Activated CD4-positive, alpha-beta T cell treated with anti-CD3 and anti-CD28 coated beads for 36 hours (primary cell): Measurements from ENCODE around the gene SERPINB13. TPM values are rescaled to one million over a fixed set of nuclear protein-coding genes. Genes with fewer than 3 reads are reported as not detected.

Experiments used
- ATAC-seq: fragments of 200-7000 bp; cut with Tn5 transposase; one replicate; pipeline ENCODE4 v1.10.0; 2021; ENCODE audit warnings: mild to moderate bottlenecking, moderate library complexity
- CTCF ChIA-PET: fragments of 350-600 bp; sonication (Branson Sonifier 250); formaldehyde crosslinking; loops from one replicate; lab custom pipeline; 2021; ENCODE audit warnings: antibody characterized with exemption; lab: Charles Lee
- POLR2A ChIA-PET: fragments of 350-600 bp; sonication (Branson Sonifier 250); formaldehyde crosslinking; loops from one replicate; lab custom pipeline; 2021; ENCODE audit warnings: antibody characterized with exemption, inconsistent platforms; lab: Charles Lee
- DNase-seq: peaks from one replicate; pipeline ENCODE4 v3.0.0-alpha.2; 2020
- H3K27ac Mint-ChIP-seq: one replicate; pipeline ENCODE4 v1.8.0; 2021; ENCODE audit warnings: mixed read lengths
- H3K27me3 Mint-ChIP-seq: one replicate; pipeline ENCODE4 v1.8.0; 2021; ENCODE audit warnings: mixed read lengths
- H3K36me3 Mint-ChIP-seq: one replicate; pipeline ENCODE4 v1.8.0; 2021; ENCODE audit warnings: low read depth, mixed read lengths
- H3K4me1 Mint-ChIP-seq: one replicate; pipeline ENCODE4 v1.8.0; 2021; ENCODE audit warnings: mixed read lengths
- H3K4me3 Mint-ChIP-seq: one replicate; pipeline ENCODE4 v1.8.0; 2021; ENCODE audit warnings: mild to moderate bottlenecking, moderate library complexity, mixed read lengths
- H3K9me3 Mint-ChIP-seq: one replicate; pipeline ENCODE4 v1.8.0; 2021; ENCODE audit warnings: low read depth, mixed read lengths
- intact Hi-C, 2 experiments: fragments of 100-400 bp; cut with DNase I in 1 of 2; cut with micrococcal nuclease in 1 of 2; formaldehyde crosslinking; loops; one replicate each; pipeline versions ENCODE4 v1.14.2 to v1.15.1; 2022 to 2024; cut with DNase I, micrococcal nuclease
- total RNA-seq, 2 experiments: library from RNA; stranded (reverse); gene quantifications; one replicate each; pipeline ENCODE4 v1.2.3, GENCODE V29; 2021

Gene SERPINB13
- total RNA-seq, 2 experiments from 2014 or later: not detected

DNA sequence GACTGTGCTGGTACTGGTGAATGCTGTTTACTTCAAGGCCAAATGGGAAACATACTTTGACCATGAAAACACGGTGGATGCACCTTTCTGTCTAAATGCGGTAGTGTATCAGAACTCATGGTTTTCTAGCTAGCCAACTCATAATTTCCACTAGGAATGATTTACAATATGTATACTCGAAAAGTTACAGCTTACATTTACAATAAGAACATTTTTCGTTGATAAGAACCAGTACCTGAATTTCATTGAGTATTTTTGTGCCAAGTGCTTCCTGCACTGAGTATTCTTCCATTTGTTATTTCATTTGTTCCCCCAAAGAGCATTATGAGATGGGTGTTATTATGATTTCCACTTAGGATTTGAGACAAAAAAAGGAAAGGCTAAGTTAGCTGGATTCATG lies 23.1 kb upstream of the SERPINB13 start:
- ATAC-seq: no peak
- Mint-ChIP-seq H3K4me3 (no peak overlapping the region), H3K4me1 (no peaks in the 10 kb centered on the region), H3K9me3 (no peaks in the 10 kb centered on the region), H3K27me3 (peaks cover 6% of the 10 kb centered on the region), H3K36me3 (no peaks in the 10 kb centered on the region), H3K27ac (no peak overlapping the region)
- ChIA-PET CTCF (interaction anchor here (0.7 kb wide), 1 partner anchor 47 kb away, joined by 3 read pairs; no protein-coding TSS in a partner anchor), POLR2A (no interaction called here)
- no peak for DNase-seq
- intact Hi-C loops: no loop called here

- H3K36me3 Mint-ChIP-seq: no peaks in the 10 kb centered on the region
- no peaks in the 10 kb centered on the region for H3K4me1 Mint-ChIP-seq
- no peak for ATAC-seq
- DNase-seq: no peak
- intact Hi-C loops: no loop called here
- H3K4me3 Mint-ChIP-seq: no peak overlapping the region
- CTCF ChIA-PET: interaction anchor here (0.7 kb wide), 1 partner anchor 48 kb away, joined by 3 read pairs; no protein-coding TSS in a partner anchor
- peaks cover 8% of the 10 kb centered on the region for H3K27me3 Mint-ChIP-seq
- no peak overlapping the region for H3K27ac Mint-ChIP-seq
- H3K9me3 Mint-ChIP-seq: no peaks in the 10 kb centered on the region
- POLR2A ChIA-PET: no interaction called here
Observed at GRCh38 chr18:63564561-63564960, 22.6 kb upstream of the SERPINB13 start.

GRCh38 chr18:63567276-63567675 lies 19.9 kb upstream of the SERPINB13 start:
- intact Hi-C loops: no loop called here
- Mint-ChIP-seq H3K4me3 (no peak overlapping the region), H3K27me3 (peaks cover 13% of the 10 kb centered on the region), H3K4me1 (no peaks in the 10 kb centered on the region), H3K36me3 (no peaks in the 10 kb centered on the region), H3K27ac (no peak overlapping the region), H3K9me3 (no peaks in the 10 kb centered on the region)
- ChIA-PET CTCF (interaction anchor here (1.1 to 1.9 kb wide), 2 partner anchors 49 to 51 kb away, joined by 4 to 5 read pairs; no protein-coding TSS in a partner anchor), POLR2A (no interaction called here)
- DNase-seq: no peak
- no peak for ATAC-seq

DNA sequence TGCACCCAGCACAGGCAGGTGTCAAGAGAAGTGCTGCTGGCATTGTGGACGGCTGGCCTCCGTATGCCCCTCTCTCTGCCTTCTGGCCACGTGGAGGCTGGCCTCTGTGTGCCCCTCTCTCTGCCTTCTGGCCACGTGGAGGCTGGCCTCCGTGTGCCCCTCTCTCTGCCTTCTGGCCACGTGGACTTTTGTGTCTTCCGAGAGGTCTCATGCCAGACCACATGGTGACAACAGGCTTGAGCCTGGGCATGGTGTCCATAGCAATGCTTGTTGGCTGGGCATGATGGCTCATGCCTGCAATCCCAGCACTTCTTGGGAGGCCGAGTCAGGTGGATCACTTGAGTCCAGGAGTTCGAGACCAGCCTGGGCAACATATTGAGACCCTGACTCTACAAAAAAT lies 19.3 kb upstream of the SERPINB13 start:
- Mint-ChIP-seq H3K36me3 (no peaks in the 10 kb centered on the region), H3K27me3 (peaks cover 16% of the 10 kb centered on the region), H3K4me1 (no peaks in the 10 kb centered on the region), H3K9me3 (no peaks in the 10 kb centered on the region), H3K4me3 (no peak overlapping the region), H3K27ac (no peak overlapping the region)
- CTCF ChIA-PET: interaction anchor here (1.0 to 1.9 kb wide), 2 partner anchors 11 to 50 kb away, joined by 5 read pairs; no protein-coding TSS in a partner anchor
- no peak for DNase-seq
- intact Hi-C loops: no loop called here
- POLR2A ChIA-PET: interaction anchor here (0.7 kb wide), 1 partner anchor 1640 kb away, joined by 4 read pairs; no protein-coding TSS in a partner anchor
- no peak for ATAC-seq

DNA sequence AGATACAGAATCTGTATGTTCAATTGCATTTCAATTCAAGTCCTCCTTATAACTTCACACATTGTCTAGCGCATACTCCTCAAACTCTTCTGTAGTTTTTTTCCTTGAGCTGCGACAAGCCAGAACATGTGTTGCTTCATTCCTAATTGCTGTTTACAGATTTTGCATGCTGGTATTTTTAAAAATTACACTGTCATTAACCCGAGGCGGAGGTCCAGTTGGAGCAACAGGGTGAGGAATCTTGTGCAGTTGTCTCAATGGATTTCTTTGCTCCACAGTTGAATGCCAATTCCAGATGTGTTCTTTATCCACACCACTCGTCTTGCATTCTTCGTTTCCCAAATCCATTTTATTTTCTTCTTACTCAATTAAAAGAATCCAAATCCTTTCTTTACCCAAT lies 16.4 kb upstream of the SERPINB13 start:
- DNase-seq (no peak), ATAC-seq (no peak)
- CTCF ChIA-PET: no interaction called here
- POLR2A ChIA-PET: no interaction called here
- no peaks in the 10 kb centered on the region for H3K9me3 Mint-ChIP-seq
- H3K27ac Mint-ChIP-seq: no peak overlapping the region
- intact Hi-C loops: no loop called here
- H3K27me3 Mint-ChIP-seq: peaks cover 21% of the 10 kb centered on the region
- H3K36me3 Mint-ChIP-seq: no peaks in the 10 kb centered on the region
- H3K4me3 Mint-ChIP-seq: no peak overlapping the region
- H3K4me1 Mint-ChIP-seq: no peaks in the 10 kb centered on the region

- Mint-ChIP-seq H3K27ac (no peak overlapping the region), H3K36me3 (no peaks in the 10 kb centered on the region), H3K27me3 (peaks cover 11% of the 10 kb centered on the region), H3K4me3 (no peak overlapping the region), H3K9me3 (no peaks in the 10 kb centered on the region), H3K4me1 (no peaks in the 10 kb centered on the region)
- intact Hi-C loops: loop anchor here in 1 of 2 experiments (5.0 kb wide), 2 partner anchors 233 to 272 kb away; no protein-coding TSS in a partner anchor
- ChIA-PET CTCF (interaction anchor here (0.5 to 8.3 kb wide), 4 partner anchors 9 to 559 kb away, joined by 4 to 109 read pairs (median 6); no protein-coding TSS in a partner anchor), POLR2A (no interaction called here)
- DNase-seq (no peak), ATAC-seq (no peak)
Observed at GRCh38 chr18:63575681-63576080, 11.5 kb upstream of the SERPINB13 start.

DNA sequence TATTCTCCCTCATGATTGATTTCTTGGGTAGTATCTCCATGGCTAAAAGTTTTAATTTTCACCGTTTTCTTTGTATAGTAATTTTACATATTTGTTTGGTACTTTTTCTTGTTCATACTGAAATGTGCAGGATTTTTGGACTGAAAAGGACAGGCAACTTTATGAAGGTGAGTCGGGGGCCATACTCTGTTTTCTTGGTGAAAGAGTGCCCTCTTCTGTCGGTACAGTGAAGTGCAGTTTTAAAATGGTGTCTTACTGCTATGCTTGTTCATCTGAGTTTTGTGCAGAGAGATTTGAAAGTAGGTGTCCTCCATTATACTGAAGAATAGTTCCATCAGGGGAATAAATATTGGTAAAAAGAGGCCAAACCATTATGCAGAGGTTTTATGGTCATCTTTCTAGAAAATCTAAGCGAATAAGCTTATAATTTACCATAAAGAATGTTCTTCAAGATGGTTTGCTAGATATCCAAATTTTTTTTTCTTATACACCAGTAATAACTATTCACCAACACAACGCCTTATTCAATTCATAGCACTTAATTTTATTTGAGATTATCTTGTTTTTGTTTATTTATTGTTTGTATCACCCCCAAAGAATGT lies 8.7 kb upstream of the SERPINB13 start:
- H3K27ac Mint-ChIP-seq: no peak overlapping the region
- intact Hi-C loops: loop anchor here (1.0 to 5.0 kb wide), 4 partner anchors 60 to 562 kb away; no protein-coding TSS in a partner anchor
- peak; percentile 27 for DNase-seq
- ChIA-PET POLR2A (no interaction called here), CTCF (interaction anchor here (0.6 to 8.3 kb wide), 24 partner anchors 10 to 356 kb away, joined by 3 to 109 read pairs (median 4); partner anchors contain the start of gene SERPINB12)
- H3K4me3 Mint-ChIP-seq: no peak overlapping the region
- no peaks in the 10 kb centered on the region for H3K9me3 Mint-ChIP-seq
- H3K4me1 Mint-ChIP-seq: no peaks in the 10 kb centered on the region
- H3K27me3 Mint-ChIP-seq: peaks cover 8% of the 10 kb centered on the region
- H3K36me3 Mint-ChIP-seq: no peaks in the 10 kb centered on the region
- ATAC-seq: no peak

DNA sequence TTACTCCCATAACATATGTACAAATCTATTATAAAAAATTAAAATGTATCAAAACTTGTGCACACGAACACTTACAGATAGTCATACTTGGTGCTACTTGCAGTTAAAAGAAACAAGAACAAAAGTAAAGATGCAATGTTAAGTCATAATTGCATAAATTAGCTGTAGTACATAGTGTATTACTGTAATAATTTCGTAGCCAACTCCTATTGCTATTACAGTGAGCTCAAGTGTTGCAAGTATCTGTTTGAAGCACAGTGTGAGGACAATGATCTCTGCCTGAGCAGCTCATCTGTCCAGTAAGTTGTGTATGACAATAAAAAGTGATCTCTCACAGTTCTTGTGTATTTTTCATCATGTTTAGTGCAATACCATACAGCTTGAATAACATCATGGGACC lies 7.5 kb upstream of the SERPINB13 start:
- DNase-seq: no peak
- POLR2A ChIA-PET: no interaction called here
- ATAC-seq: no peak
- H3K36me3 Mint-ChIP-seq: no peaks in the 10 kb centered on the region
- CTCF ChIA-PET: interaction anchor here (0.6 to 8.3 kb wide), 8 partner anchors 10 to 70 kb away, joined by 3 to 109 read pairs (median 9); no protein-coding TSS in a partner anchor
- H3K27ac Mint-ChIP-seq: no peak overlapping the region
- H3K27me3 Mint-ChIP-seq: peaks cover 9% of the 10 kb centered on the region
- H3K9me3 Mint-ChIP-seq: no peaks in the 10 kb centered on the region
- intact Hi-C loops: loop anchor here in 1 of 2 experiments (5.0 kb wide), 2 partner anchors 237 to 268 kb away; no protein-coding TSS in a partner anchor
- H3K4me1 Mint-ChIP-seq: no peaks in the 10 kb centered on the region
- H3K4me3 Mint-ChIP-seq: no peak overlapping the region

DNA sequence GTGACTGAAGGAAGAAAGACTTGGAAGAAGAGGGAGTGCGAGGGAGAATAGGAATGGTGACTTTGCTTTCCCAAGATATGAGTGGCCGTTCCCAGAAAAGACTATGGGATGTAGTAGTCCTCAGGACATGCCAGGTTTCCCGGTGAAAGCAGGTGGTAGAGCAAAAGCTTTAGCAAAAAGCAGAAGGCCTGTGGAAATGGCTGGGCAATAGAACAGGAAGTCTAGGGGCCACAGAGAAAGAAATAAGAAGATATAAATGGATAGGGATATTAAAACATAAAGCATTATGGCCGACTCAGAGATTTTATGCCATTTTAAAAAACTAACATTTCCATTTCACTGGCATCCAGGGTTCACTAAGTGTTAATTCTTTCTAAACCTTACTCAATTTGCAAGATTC lies 1.2 kb upstream of the SERPINB13 start:
- ChIA-PET POLR2A (no interaction called here), CTCF (interaction anchor here (0.6 to 2.2 kb wide), 2 partner anchors 68 to 1568 kb away, joined by 3 to 8 read pairs; no protein-coding TSS in a partner anchor)
- Mint-ChIP-seq H3K4me3 (no peak overlapping the region), H3K4me1 (no peaks in the 10 kb centered on the region), H3K27ac (no peak overlapping the region), H3K9me3 (no peaks in the 10 kb centered on the region), H3K36me3 (no peaks in the 10 kb centered on the region), H3K27me3 (peaks cover 6% of the 10 kb centered on the region)
- no peak for DNase-seq
- intact Hi-C loops: no loop called here
- no peak for ATAC-seq

DNA sequence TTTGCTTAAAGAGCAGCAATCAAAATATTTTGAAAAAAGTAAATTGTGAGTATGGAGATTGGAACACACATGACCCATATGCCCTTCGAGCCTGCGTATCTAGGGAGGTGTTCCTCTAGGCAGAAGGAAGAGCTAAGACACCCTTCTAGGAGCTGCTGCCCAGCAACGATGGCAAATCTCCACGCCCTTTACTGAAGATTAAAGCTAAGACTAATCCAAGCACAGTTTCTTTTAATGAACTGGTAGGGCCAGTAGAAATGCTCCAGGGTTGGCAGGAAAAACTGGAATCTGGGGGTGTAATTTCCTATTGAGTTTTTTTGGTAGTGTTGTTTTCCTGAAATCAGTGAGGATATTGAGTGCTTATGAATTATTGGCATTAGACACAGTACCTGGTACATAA lies 712 bp upstream of the SERPINB13 start:
- no peaks in the 10 kb centered on the region for H3K4me1 Mint-ChIP-seq
- no peak overlapping the region for H3K27ac Mint-ChIP-seq
- ChIA-PET CTCF (no interaction called here), POLR2A (no interaction called here)
- no peak overlapping the region for H3K4me3 Mint-ChIP-seq
- H3K36me3 Mint-ChIP-seq: no peaks in the 10 kb centered on the region
- intact Hi-C loops: no loop called here
- H3K27me3 Mint-ChIP-seq: peaks cover 8% of the 10 kb centered on the region
- no peak for DNase-seq
- no peaks in the 10 kb centered on the region for H3K9me3 Mint-ChIP-seq
- no peak for ATAC-seq

DNA sequence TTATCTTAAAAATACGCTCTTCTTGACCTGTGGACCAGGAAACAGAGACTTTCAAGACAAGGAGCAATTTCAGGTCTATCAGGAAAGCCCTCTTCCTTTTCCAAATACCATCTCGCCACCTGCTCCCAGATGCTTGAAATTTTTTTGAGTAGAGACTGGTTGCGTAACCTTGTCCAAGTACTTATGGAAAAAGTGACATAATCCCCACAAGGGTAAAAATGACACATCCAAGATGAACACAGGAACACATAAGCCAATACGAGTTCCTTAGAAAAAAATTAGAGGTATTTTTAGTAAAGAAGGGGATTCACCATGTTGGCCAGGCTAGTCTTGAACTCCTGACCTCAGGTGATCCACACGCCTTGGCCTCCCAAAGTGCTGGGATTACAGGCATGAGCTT lies 1.8 kb downstream of the SERPINB13 start:
- no peak for ATAC-seq
- H3K36me3 Mint-ChIP-seq: no peaks in the 10 kb centered on the region
- intact Hi-C loops: no loop called here
- H3K4me1 Mint-ChIP-seq: no peaks in the 10 kb centered on the region
- DNase-seq: no peak
- no peaks in the 10 kb centered on the region for H3K9me3 Mint-ChIP-seq
- CTCF ChIA-PET: interaction anchor here (0.7 to 1.5 kb wide), 2 partner anchors 9 to 1460 kb away, joined by 3 to 4 read pairs; no protein-coding TSS in a partner anchor
- POLR2A ChIA-PET: no interaction called here
- no peak overlapping the region for H3K27ac Mint-ChIP-seq
- H3K4me3 Mint-ChIP-seq: no peak overlapping the region
- peaks cover 6% of the 10 kb centered on the region for H3K27me3 Mint-ChIP-seq

GRCh38 chr18:63590373-63590772 lies 3.2 kb downstream of the SERPINB13 start:
- Mint-ChIP-seq H3K9me3 (no peaks in the 10 kb centered on the region), H3K36me3 (no peaks in the 10 kb centered on the region), H3K27me3 (peaks cover 3% of the 10 kb centered on the region), H3K27ac (no peak overlapping the region), H3K4me3 (no peak overlapping the region), H3K4me1 (no peaks in the 10 kb centered on the region)
- DNase-seq: no peak
- intact Hi-C loops: no loop called here
- CTCF ChIA-PET: interaction anchor here (1.5 kb wide), 1 partner anchor 11 kb away, joined by 4 read pairs; no protein-coding TSS in a partner anchor
- no peak for ATAC-seq
- POLR2A ChIA-PET: no interaction called here
